AG10803 (cell line): ENCODE measurements around the gene PHEX.
A peak's percentile ranks its signal among the peaks of the same experiment; 100 is the strongest.

ENCODE experiments used
- DNase-seq: peaks from one replicate; pipeline ENCODE4 v3.0.0; 2010; ENCODE audit warnings: low read depth
- H3K4me3 ChIP-seq: 2 replicates; pipeline ENCODE4 v1.5.1; 2011; ENCODE audit warnings: mild to moderate bottlenecking, low read length, control low read depth
- CTCF ChIP-seq: conservative IDR thresholded peaks from 2 replicates; pipeline ENCODE4 v1.5.1; 2011; ENCODE audit warnings: mild to moderate bottlenecking, low read length, control low read depth, inconsistent platforms

PHEX gene

GRCh38 chrX:21996872-21997455 lies 35.2 kb upstream of the PHEX start:
- no peak overlapping the region for H3K4me3 ChIP-seq
- DNase-seq: peak; percentile 60
- no peak for TF ChIP-seq CTCF

- no peak for DNase-seq
- no peak for TF ChIP-seq CTCF
- no peak overlapping the region for H3K4me3 ChIP-seq
Measured at GRCh38 chrX:21998037-21998436, 34.1 kb upstream of the PHEX start.

- no peak overlapping the region for H3K4me3 ChIP-seq
- no peak for DNase-seq
- no peak for TF ChIP-seq CTCF
Measured at GRCh38 chrX:22004866-22005265, 27.3 kb upstream of the PHEX start.

GRCh38 chrX:22012051-22012450 lies 20.1 kb upstream of the PHEX start:
- no peak overlapping the region for H3K4me3 ChIP-seq
- DNase-seq: no peak
- TF ChIP-seq CTCF: no peak

- DNase-seq: no peak
- H3K4me3 ChIP-seq: no peak overlapping the region
- no peak for TF ChIP-seq CTCF
Measured at GRCh38 chrX:22012931-22013330, 19.2 kb upstream of the PHEX start.

GRCh38 chrX:22015139-22015750 lies 16.9 kb upstream of the PHEX start:
- H3K4me3 ChIP-seq: no peak overlapping the region
- no peak for TF ChIP-seq CTCF
- no peak for DNase-seq

- no peak overlapping the region for H3K4me3 ChIP-seq
- no peak for DNase-seq
- TF ChIP-seq CTCF: no peak
Measured at GRCh38 chrX:22021751-22022324, 10.3 kb upstream of the PHEX start.
